GM11168 (cell line): ENCODE measurements around the gene TNS1.

Experiments
- in situ Hi-C: fragments of 300-500 bp; cut with MboI; formaldehyde crosslinking; loops from one replicate; pipeline ENCODE4 v1.12.0; 2022; ENCODE audit warnings: low sequenced_read_pairs; ENCODE audit not compliant: unreplicated experiment

TNS1 gene

GRCh38 chr2:217966423-217967070 is 36.2 kb downstream of the TNS1 start:
- in situ Hi-C loops, result no loop called here

GRCh38 chr2:217964275-217965161 is 38.3 kb downstream of the TNS1 start:
- in situ Hi-C loops, result no loop called here

- in situ Hi-C loops, result no loop called here
These were observed 42.4 kb downstream of the TNS1 start for GRCh38 chr2:217960351-217960750.

GRCh38 chr2:217959723-217960122 is 43.1 kb downstream of the TNS1 start:
- in situ Hi-C loops, result no loop called here

- in situ Hi-C loops, result no loop called here
These were observed 43.9 kb downstream of the TNS1 start for GRCh38 chr2:217958884-217959225.

- in situ Hi-C loops, result no loop called here
These were observed 44.5 kb downstream of the TNS1 start for GRCh38 chr2:217958206-217958883.

GRCh38 chr2:217956586-217957457 is 46.0 kb downstream of the TNS1 start:
- in situ Hi-C loops, result no loop called here

- in situ Hi-C loops, result no loop called here
These were observed 46.8 kb downstream of the TNS1 start for GRCh38 chr2:217955881-217956493.

- in situ Hi-C loops, result no loop called here
These were observed 47.6 kb downstream of the TNS1 start for GRCh38 chr2:217954971-217955740.

- in situ Hi-C loops, result no loop called here
These were observed 48.3 kb downstream of the TNS1 start for GRCh38 chr2:217954469-217954868.

GRCh38 chr2:217954051-217954450 is 48.7 kb downstream of the TNS1 start:
- in situ Hi-C loops, result no loop called here

- in situ Hi-C loops, result no loop called here
These were observed 49.3 kb downstream of the TNS1 start for GRCh38 chr2:217953531-217953932.

- in situ Hi-C loops, result no loop called here
These were observed 49.7 kb downstream of the TNS1 start for GRCh38 chr2:217953011-217953481.

GRCh38 chr2:217952409-217952808 is 50.4 kb downstream of the TNS1 start:
- in situ Hi-C loops, result no loop called here

- in situ Hi-C loops, result no loop called here
These were observed 51.1 kb downstream of the TNS1 start for GRCh38 chr2:217951521-217952247.

- in situ Hi-C loops, result no loop called here
These were observed 51.7 kb downstream of the TNS1 start for GRCh38 chr2:217951091-217951490.

GRCh38 chr2:217950401-217950871 is 52.4 kb downstream of the TNS1 start:
- in situ Hi-C loops, result no loop called here

- in situ Hi-C loops, result no loop called here
These were observed 53.3 kb downstream of the TNS1 start for GRCh38 chr2:217949447-217949846.
